ENCODE measurements around the gene LRG1.
"Not testable (repeated sequence)": the region's sequence is repeated elsewhere in the genome, so short reads cannot be mapped to it uniquely, and the experiment has no call there.

DNA sequence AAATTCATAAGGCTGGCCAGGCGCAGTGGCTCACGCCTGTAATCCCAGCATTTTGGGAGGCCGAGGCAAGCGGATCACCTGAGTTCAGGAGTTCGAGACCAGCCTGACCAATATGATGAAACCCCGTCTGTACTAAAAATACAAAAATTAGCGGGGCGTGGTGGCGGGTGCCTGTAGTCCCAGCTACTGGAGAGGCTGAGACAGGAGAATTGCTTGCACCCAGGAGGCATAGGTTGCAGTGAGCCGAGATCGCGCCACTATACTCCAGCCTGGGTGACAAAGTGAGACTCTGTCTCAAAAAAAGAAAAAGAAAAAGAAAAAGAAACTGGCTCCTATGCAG lies 1.9 kb upstream of the LRG1 start:
- not testable (repeated sequence) for TF ChIP-seq POLR2A (IDR thresholded peaks at IDR 0.05; ENCODE audit: low read depth, low read length); TAF1 (IDR thresholded peaks at IDR 0.05; ENCODE audit: low read depth, low read length); POLR2AphosphoS5 (IDR thresholded peaks at IDR 0.05; ENCODE audit: low read depth, low read length); PAX5 (IDR thresholded peaks at IDR 0.05; ENCODE audit: insufficient read depth, low read length, severe bottlenecking)

Data from GM12891 (cell line).